ENCODE results near the gene ITSN1. TPM values are rescaled to one million over a fixed set of nuclear protein-coding genes. Genes with fewer than 3 reads are reported as not detected.

Gene ITSN1
- 20.9 and 26.1 TPM in 2 replicates for total RNA-seq (2016; rRNA removed; fragmentation: Illumina TruSeq; extraction: Trizol)
- 7.4 and 8.4 TPM in 2 replicates for total RNA-seq (2016; cell fraction: cytosol; rRNA removed; fragmentation: Illumina TruSeq; extraction: Trizol; ENCODE audit: low read depth)
- 19.4 and 27.9 TPM in 2 replicates for total RNA-seq (2016; cell fraction: insoluble cytoplasmic fraction; rRNA removed; fragmentation: Illumina TruSeq; extraction: Trizol)
- 12.5 and 13.9 TPM in 2 replicates for total RNA-seq (2016; cell fraction: membrane; rRNA removed; fragmentation: Illumina TruSeq; extraction: Trizol)
- 28.9 and 34.6 TPM in 2 replicates for total RNA-seq (2016; cell fraction: nucleus; rRNA removed; fragmentation: Illumina TruSeq; extraction: Trizol)
- polyA plus RNA-seq (2011; rRNA removed), result 32.2 and 33.8 TPM in 2 replicates
- polyA plus RNA-seq (2011; cell fraction: cytosol; rRNA removed), result 17.7 and 19.5 TPM in 2 replicates
- polyA plus RNA-seq (2011; cell fraction: nucleus; rRNA removed), result 77.2 and 113 TPM in 2 replicates
- polyA plus RNA-seq (2012), result 17.9 and 21.0 TPM in 2 replicates
- 2.1 and 2.2 TPM in 2 replicates for polyA plus RNA-seq (2016; cell fraction: cytosol; fragmentation: Illumina TruSeq; extraction: Trizol; ENCODE audit: low read depth)
- polyA plus RNA-seq (2016; cell fraction: insoluble cytoplasmic fraction; fragmentation: Illumina TruSeq; extraction: Trizol; ENCODE audit: low read depth), result 19.9 and 26.2 TPM in 2 replicates
- polyA plus RNA-seq (2016; cell fraction: membrane; fragmentation: Illumina TruSeq; extraction: Trizol; ENCODE audit: low read depth), result 5.9 and 7.6 TPM in 2 replicates
- polyA plus RNA-seq (2016; cell fraction: nucleus; fragmentation: Illumina TruSeq; extraction: Trizol; ENCODE audit: insufficient read depth, low read depth), result 54.1 and 57.5 TPM in 2 replicates
- polyA minus RNA-seq (2011; rRNA and poly(A)+ RNA removed; ENCODE audit: low replicate concordance), result 30.7 and 84.5 TPM in 2 replicates
- 12.0 and 17.5 TPM in 2 replicates for polyA minus RNA-seq (2011; cell fraction: cytosol; rRNA and poly(A)+ RNA removed)
- 48.5 and 64.6 TPM in 2 replicates for polyA minus RNA-seq (2011; cell fraction: nucleus; rRNA and poly(A)+ RNA removed)
- Bru-seq, nascent RNA, result percentile 59 among the genes with signal in this experiment
- BruChase-seq, experiment 1, labeled RNA remaining after a 6-hour chase, result percentile 66 among the genes with signal in this experiment
- percentile 62 among the genes with signal in this experiment for BruChase-seq, experiment 2, labeled RNA remaining after a 2-hour chase
- long read RNA-seq, experiment 1, partial matches to known transcripts, result 10 of 14 reads
- long read RNA-seq, experiment 1, other reads (novel, unspliced or antisense), result 4 of 14 reads
- long read RNA-seq, experiment 2, partial matches to known transcripts, result 12 of 26 reads
- long read RNA-seq, experiment 2, other reads (novel, unspliced or antisense), result 14 of 26 reads

GRCh38 chr21:33642027-33642895 lies at the start of gene ITSN1:
TSS of gene ITSN1 (plus strand) at chr21:33642501. CDS start at chr21:33718829, 76,328 bp downstream.
- peak within 1 kb of the TSS; percentile 81 to 95 (median 85) for H3K4me3 ChIP-seq (replicated peaks in 1 of 3; ENCODE audit: insufficient read depth in 1 of 3, low read depth in 2 of 3, low read length in 3 of 3)
- ATAC-seq (peak; percentile 90), DNase-seq (ENCODE audit: low spot score) (peak; percentile 98), FAIRE-seq (no peak)
- H3K79me2 ChIP-seq (ENCODE audit: insufficient read depth, low read length), result peaks cover 55% of the 10 kb centered on the region
- H3K27me3 ChIP-seq (ENCODE audit: control insufficient read depth in 1 of 2, insufficient read depth in 2 of 2, low read length in 2 of 2), result no peaks in the 10 kb centered on the region; a peak in 1 of 5 replicates
- ChIA-PET CTCF (ENCODE audit: low intra/inter-chr PET ratio, low total read pairs) (no interaction called here), POLR2A (no interaction called here)
- H3K4me2 ChIP-seq (ENCODE audit: low read depth, low read length), result peak within 1 kb of the TSS; percentile 71
- peak within 1 kb of the TSS; percentile 88 for H2AFZ ChIP-seq (ENCODE audit: low read length)
- no TSS peak for BruUV-seq (replicated peaks)
- 1% methylated on average over 32 of the region's 71 CpGs for WGBS (ENCODE audit: low lambda C conversion rate)
- peak within 1 kb of the TSS; percentile 89 for H3K27ac ChIP-seq (ENCODE audit: extremely low read length, insufficient read depth, low read length)
- intact Hi-C loops (cut with micrococcal nuclease; ENCODE audit: unreplicated experiment), result loop anchor here (2.0 to 10.0 kb wide), 3 partner anchors 43 to 253 kb away; no protein-coding TSS in a partner anchor
- peaks cover 41% of the 10 kb centered on the region for H3K4me1 ChIP-seq (ENCODE audit: insufficient read depth, low read length)
- H3K9ac ChIP-seq (ENCODE audit: insufficient read depth, low read depth, low read length), result peak within 1 kb of the TSS; percentile 91
- in situ Hi-C loops (cut with HindIII; ENCODE audit: extremely low pct_ligation_motif_present, low pct_unique_long_range_greater_than_20kb), result no loop called here
- no peaks in the 10 kb centered on the region for H3K36me3 ChIP-seq (replicated peaks in 1 of 2; ENCODE audit: control insufficient read depth in 1 of 2, insufficient read depth in 2 of 2, low read length in 2 of 2)
- no peaks in the 10 kb centered on the region for H3K9me3 ChIP-seq (ENCODE audit: low read length)
- no peaks in the 10 kb centered on the region for H4K20me1 ChIP-seq (ENCODE audit: insufficient read depth, low read length)
- TF ChIP-seq ZNF383 (CRISPR knock-in tag; IDR thresholded peaks at IDR 0.05; ENCODE audit: borderline replicate concordance), result no peak
- TF ChIP-seq, protein P1, sequence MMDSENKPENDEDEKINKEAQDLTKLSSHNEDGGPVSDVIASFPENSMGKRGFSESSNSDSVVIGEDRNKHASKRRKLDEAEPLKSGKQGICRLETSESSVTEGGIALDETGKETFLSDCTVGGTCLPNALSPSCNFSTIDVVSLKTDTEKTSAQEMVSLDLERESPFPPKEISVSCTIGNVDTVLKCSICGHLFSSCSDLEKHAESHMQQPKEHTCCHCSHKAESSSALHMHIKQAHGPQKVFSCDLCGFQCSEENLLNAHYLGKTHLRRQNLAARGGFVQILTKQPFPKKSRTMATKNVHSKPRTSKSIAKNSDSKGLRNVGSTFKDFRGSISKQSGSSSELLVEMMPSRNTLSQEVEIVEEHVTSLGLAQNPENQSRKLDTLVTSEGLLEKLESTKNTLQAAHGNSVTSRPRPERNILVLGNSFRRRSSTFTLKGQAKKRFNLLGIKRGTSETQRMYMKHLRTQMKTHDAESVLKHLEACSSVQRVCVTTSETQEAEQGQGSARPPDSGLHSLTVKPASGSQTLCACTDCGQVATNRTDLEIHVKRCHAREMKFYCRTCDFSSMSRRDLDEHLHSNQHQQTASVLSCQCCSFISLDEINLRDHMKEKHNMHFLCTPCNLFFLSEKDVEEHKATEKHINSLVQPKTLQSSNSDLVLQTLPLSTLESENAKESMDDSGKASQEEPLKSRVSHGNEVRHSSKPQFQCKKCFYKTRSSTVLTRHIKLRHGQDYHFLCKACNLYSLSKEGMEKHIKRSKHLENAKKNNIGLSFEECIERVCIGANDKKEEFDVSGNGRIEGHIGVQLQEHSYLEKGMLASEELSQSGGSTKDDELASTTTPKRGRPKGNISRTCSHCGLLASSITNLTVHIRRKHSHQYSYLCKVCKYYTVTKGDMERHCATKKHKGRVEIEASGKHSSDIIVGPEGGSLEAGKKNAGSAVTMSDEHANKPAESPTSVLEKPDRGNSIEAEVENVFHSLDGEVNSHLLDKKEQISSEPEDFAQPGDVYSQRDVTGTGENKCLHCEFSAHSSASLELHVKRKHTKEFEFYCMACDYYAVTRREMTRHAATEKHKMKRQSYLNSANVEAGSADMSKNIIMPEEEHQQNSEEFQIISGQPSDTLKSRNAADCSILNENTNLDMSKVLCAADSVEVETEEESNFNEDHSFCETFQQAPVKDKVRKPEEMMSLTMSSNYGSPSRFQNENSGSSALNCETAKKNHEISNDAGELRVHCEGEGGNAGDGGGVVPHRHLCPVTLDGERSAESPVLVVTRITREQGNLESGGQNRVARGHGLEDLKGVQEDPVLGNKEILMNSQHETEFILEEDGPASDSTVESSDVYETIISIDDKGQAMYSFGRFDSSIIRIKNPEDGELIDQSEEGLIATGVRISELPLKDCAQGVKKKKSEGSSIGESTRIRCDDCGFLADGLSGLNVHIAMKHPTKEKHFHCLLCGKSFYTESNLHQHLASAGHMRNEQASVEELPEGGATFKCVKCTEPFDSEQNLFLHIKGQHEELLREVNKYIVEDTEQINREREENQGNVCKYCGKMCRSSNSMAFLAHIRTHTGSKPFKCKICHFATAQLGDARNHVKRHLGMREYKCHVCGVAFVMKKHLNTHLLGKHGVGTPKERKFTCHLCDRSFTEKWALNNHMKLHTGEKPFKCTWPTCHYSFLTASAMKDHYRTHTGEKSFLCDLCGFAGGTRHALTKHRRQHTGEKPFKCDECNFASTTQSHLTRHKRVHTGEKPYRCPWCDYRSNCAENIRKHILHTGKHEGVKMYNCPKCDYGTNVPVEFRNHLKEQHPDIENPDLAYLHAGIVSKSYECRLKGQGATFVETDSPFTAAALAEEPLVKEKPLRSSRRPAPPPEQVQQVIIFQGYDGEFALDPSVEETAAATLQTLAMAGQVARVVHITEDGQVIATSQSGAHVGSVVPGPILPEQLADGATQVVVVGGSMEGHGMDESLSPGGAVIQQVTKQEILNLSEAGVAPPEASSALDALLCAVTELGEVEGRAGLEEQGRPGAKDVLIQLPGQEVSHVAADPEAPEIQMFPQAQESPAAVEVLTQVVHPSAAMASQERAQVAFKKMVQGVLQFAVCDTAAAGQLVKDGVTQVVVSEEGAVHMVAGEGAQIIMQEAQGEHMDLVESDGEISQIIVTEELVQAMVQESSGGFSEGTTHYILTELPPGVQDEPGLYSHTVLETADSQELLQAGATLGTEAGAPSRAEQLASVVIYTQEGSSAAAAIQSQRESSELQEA (CRISPR knock-in tag; IDR thresholded peaks at IDR 0.05; ENCODE audit: not compliant biosample characterization), result peak; percentile 10
- TF ChIP-seq, protein P2, sequence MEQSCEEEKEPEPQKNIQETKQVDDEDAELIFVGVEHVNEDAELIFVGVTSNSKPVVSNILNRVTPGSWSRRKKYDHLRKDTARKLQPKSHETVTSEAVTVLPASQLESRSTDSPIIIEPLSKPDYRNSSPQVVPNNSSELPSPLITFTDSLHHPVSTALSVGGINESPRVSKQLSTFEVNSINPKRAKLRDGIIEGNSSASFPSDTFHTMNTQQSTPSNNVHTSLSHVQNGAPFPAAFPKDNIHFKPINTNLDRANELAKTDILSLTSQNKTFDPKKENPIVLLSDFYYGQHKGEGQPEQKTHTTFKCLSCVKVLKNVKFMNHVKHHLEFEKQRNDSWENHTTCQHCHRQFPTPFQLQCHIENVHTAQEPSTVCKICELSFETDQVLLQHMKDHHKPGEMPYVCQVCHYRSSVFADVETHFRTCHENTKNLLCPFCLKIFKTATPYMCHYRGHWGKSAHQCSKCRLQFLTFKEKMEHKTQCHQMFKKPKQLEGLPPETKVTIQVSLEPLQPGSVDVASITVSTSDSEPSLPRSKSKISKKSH (CRISPR knock-in tag; IDR thresholded peaks at IDR 0.05; ENCODE audit: borderline replicate concordance), result peak; percentile 71; the same call in 1 of the 2 replicates
- TF ChIP-seq, protein P3, sequence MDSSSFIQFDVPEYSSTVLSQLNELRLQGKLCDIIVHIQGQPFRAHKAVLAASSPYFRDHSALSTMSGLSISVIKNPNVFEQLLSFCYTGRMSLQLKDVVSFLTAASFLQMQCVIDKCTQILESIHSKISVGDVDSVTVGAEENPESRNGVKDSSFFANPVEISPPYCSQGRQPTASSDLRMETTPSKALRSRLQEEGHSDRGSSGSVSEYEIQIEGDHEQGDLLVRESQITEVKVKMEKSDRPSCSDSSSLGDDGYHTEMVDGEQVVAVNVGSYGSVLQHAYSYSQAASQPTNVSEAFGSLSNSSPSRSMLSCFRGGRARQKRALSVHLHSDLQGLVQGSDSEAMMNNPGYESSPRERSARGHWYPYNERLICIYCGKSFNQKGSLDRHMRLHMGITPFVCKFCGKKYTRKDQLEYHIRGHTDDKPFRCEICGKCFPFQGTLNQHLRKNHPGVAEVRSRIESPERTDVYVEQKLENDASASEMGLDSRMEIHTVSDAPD (CRISPR knock-in tag; IDR thresholded peaks at IDR 0.05), result no peak
